Ishikawa (cell line): ENCODE results near the gene NKAPD1.

Experiments
- CEBPB ChIP-seq: IDR thresholded peaks from 2 replicates; pipeline ENCODE4 v1.6.1; 2012
- CREB1 ChIP-seq: IDR thresholded peaks from 2 replicates; pipeline ENCODE4 v1.6.1; 2012; ENCODE audit warnings: low read depth
- EGR1 ChIP-seq: IDR thresholded peaks from 2 replicates; pipeline ENCODE4 v1.6.1; 2012
- EP300 ChIP-seq: IDR thresholded peaks from 2 replicates; pipeline ENCODE4 v1.6.1; 2012; ENCODE audit warnings: borderline replicate concordance
- FOXM1 ChIP-seq: IDR thresholded peaks from 2 replicates; pipeline ENCODE4 v1.6.1; 2012; ENCODE audit warnings: low read depth, borderline replicate concordance
- MAX ChIP-seq: IDR thresholded peaks from 2 replicates; pipeline ENCODE4 v1.6.1; 2012
- NFIC ChIP-seq: IDR thresholded peaks from 2 replicates; pipeline ENCODE4 v1.6.1; 2012
- RAD21 ChIP-seq: IDR thresholded peaks from 2 replicates; pipeline ENCODE4 v1.6.1; 2012; ENCODE audit warnings: low read depth
- TAF1 ChIP-seq: IDR thresholded peaks from 2 replicates; pipeline ENCODE4 v1.6.1; 2012; ENCODE audit warnings: low read depth, mild to moderate bottlenecking
- TCF12 ChIP-seq: IDR thresholded peaks from 2 replicates; pipeline ENCODE4 v1.6.1; 2012; ENCODE audit warnings: low read depth
- TEAD4 ChIP-seq: IDR thresholded peaks from 2 replicates; pipeline ENCODE4 v1.6.1; 2012
- USF1 ChIP-seq: IDR thresholded peaks from 2 replicates; pipeline ENCODE4 v1.6.1; 2012
- YY1 ChIP-seq: IDR thresholded peaks from 2 replicates; pipeline ENCODE4 v1.6.1; 2012; ENCODE audit warnings: low read depth
- ZBTB7A ChIP-seq: IDR thresholded peaks from 2 replicates; pipeline ENCODE4 v1.6.1; 2012; ENCODE audit warnings: low read depth
- TF ChIP-seq, protein P1 (sequence below): IDR thresholded peaks from 2 replicates; pipeline ENCODE4 v1.6.1; 2012; ENCODE audit warnings: low read depth, mild to moderate bottlenecking

Gene NKAPD1

DNA sequence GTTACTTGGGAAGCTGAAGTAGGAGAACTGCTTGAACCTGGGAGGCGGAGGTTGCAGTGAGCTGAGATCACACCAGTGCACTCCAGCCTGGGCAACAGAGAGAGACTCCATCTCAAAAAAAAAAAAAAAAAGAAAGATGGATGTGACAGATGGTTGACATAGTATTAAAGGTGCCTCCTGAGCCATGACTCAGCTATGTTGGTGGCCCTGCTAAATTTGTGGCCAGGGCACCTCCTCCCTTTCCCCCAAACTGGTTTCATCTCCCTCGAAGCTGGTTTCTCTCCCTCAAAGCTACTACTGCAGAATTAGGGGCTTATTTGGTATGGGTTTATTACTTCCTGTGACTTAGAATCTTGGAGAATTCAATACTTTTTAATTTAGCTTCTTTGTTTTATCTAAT is 44.1 kb downstream of the NKAPD1 start:
- no peak for TF ChIP-seq RAD21
- no peak for TF ChIP-seq CEBPB
- no peak for TF ChIP-seq TEAD4
- no peak for TF ChIP-seq EGR1
- no peak for TF ChIP-seq CREB1
- TF ChIP-seq, protein P1, sequence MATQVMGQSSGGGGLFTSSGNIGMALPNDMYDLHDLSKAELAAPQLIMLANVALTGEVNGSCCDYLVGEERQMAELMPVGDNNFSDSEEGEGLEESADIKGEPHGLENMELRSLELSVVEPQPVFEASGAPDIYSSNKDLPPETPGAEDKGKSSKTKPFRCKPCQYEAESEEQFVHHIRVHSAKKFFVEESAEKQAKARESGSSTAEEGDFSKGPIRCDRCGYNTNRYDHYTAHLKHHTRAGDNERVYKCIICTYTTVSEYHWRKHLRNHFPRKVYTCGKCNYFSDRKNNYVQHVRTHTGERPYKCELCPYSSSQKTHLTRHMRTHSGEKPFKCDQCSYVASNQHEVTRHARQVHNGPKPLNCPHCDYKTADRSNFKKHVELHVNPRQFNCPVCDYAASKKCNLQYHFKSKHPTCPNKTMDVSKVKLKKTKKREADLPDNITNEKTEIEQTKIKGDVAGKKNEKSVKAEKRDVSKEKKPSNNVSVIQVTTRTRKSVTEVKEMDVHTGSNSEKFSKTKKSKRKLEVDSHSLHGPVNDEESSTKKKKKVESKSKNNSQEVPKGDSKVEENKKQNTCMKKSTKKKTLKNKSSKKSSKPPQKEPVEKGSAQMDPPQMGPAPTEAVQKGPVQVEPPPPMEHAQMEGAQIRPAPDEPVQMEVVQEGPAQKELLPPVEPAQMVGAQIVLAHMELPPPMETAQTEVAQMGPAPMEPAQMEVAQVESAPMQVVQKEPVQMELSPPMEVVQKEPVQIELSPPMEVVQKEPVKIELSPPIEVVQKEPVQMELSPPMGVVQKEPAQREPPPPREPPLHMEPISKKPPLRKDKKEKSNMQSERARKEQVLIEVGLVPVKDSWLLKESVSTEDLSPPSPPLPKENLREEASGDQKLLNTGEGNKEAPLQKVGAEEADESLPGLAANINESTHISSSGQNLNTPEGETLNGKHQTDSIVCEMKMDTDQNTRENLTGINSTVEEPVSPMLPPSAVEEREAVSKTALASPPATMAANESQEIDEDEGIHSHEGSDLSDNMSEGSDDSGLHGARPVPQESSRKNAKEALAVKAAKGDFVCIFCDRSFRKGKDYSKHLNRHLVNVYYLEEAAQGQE = no peak
- TF ChIP-seq MAX = no peak
- TF ChIP-seq TCF12 = no peak

DNA sequence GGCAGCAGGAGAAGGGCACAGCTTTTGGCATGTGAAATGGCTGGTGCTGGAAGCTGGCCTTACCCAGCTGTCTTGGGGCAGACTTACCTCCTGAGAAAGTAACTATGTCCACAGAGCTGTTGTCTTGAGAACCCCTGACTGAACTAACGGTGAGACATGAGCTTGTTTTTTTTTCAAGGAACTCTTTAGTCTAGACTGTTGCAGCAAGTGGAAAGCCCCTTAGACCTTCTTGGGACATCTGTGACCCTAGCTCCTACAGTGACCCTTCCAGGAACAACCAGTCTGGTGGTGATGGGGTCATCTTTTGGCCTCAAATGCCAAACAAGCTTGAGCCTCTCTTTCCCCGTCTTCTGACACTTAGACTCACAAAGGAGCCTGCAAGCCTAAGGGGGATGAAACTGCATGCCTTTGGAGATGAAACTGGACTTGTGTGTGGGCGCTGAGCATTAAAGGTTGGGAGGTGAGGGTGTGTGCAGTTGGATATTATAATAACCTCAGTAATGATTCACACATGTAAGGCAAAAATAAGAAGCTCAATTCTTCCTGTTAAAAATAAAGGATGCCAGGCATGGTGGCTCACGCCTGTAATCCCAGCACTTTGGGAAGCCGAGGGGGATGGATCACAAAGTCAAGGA is 48.0 kb downstream of the NKAPD1 start:
- TF ChIP-seq TCF12 (no peak), EGR1 (no peak), FOXM1 (no peak), RAD21 (no peak), NFIC (no peak), USF1 (no peak), TEAD4 (no peak), EP300 (no peak), YY1 (no peak), CEBPB (no peak), MAX (no peak), ZBTB7A (no peak), TAF1 (no peak), CREB1 (no peak)
- TF ChIP-seq, protein P1 = no peak

DNA sequence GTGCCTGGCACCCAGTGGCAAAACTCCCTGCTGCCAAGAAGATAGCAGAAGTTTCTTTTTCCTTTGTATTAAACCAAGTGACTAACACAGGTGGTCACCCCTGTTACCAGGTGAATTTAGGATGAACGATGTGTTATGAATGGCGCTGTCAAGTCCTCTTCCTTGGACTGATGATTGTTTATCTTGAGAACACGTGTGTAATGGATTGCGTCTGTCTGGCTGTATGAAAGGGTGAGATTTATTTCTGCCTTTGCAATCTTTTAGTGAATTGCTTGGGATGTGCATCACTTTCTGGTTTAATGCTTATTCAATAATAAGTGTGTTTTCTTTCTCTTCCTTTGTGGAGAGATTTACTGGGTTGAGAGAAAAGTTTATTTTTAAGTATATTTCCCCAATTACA is 49.0 kb downstream of the NKAPD1 start:
- TF ChIP-seq ZBTB7A (no peak), EGR1 (no peak), TCF12 (no peak), CEBPB (no peak), FOXM1 (no peak), YY1 (no peak), CREB1 (no peak), NFIC (no peak), EP300 (no peak), USF1 (no peak), TEAD4 (no peak), RAD21 (no peak), MAX (no peak), TAF1 (no peak)
- TF ChIP-seq, protein P1 = no peak

- no peak for TF ChIP-seq CEBPB
- no peak for TF ChIP-seq CREB1
- no peak for TF ChIP-seq USF1
- no peak for TF ChIP-seq MAX
- TF ChIP-seq NFIC = no peak
- TF ChIP-seq ZBTB7A = no peak
- TF ChIP-seq RAD21 = no peak
- no peak for TF ChIP-seq EGR1
- TF ChIP-seq YY1 = no peak
- TF ChIP-seq EP300 = no peak
- TF ChIP-seq TCF12 = no peak
- no peak for TF ChIP-seq FOXM1
- TF ChIP-seq TEAD4 = no peak
- no peak for TF ChIP-seq TAF1
- TF ChIP-seq, protein P1 = no peak
These were observed 53.0 kb downstream of the NKAPD1 start for GRCh38 chr11:112127056-112127455.
